Uterus (tissue), 4 donors: ENCODE measurements around the gene HLA-DPA1. TPM values are rescaled to one million over a fixed set of nuclear protein-coding genes. Genes with fewer than 3 reads are reported as not detected.
"Not testable (repeated sequence)": the region's sequence is repeated elsewhere in the genome, so short reads cannot be mapped to it uniquely, and the experiment has no call there.

Experiments used
- DNase-seq, 2 donors: peaks; one replicate each; pipeline ENCODE4 v3.0.0-alpha.2; 2019 to 2020
- H3K27ac ChIP-seq, 2 donors: fragments of 200-600 bp; sonication (generic); 1 replicate in 1 of 2; 2 replicates in 1 of 2; pipeline ENCODE4 v1.5.1; 2016 to 2018
- H3K27me3 ChIP-seq, 2 donors: fragments of 200-600 bp; sonication (generic); one replicate each; pipeline ENCODE4 v1.5.1; 2018 to 2019; ENCODE audit warnings: control low read depth in 1 of 2
- H3K36me3 ChIP-seq, 2 donors: fragments of 200-600 bp; sonication (generic); one replicate each; pipeline ENCODE4 v1.5.1; 2019; ENCODE audit warnings: control low read depth in 1 of 2
- H3K4me1 ChIP-seq, 2 donors: fragments of 200-600 bp; sonication (generic); one replicate each; pipeline ENCODE4 v1.5.1; 2018 to 2019; ENCODE audit warnings: control low read depth in 1 of 2
- H3K4me3 ChIP-seq, 2 donors: fragments of 200-600 bp; sonication (generic); 1 replicate in 1 of 2; 2 replicates in 1 of 2; pipeline ENCODE4 v1.5.1; 2018 to 2019; ENCODE audit warnings: mild to moderate bottlenecking in 1 of 2
- H3K9me3 ChIP-seq, 2 donors: fragments of 200-600 bp; sonication (generic); one replicate each; pipeline ENCODE4 v1.5.1; 2019; ENCODE audit warnings: control low read depth in 1 of 2
- POLR2A ChIP-seq, 2 donors: fragments of 450-650 bp; IDR thresholded peaks; one replicate each; pipeline ENCODE4 v1.6.1; 2016; ENCODE audit warnings: antibody characterized with exemption in 2 of 2, mild to moderate bottlenecking in 1 of 2, moderate library complexity in 1 of 2
- intact Hi-C: fragments of 100-400 bp; cut with DNase I; formaldehyde crosslinking; loops from one replicate; pipeline ENCODE4 v1.15.1; 2023; ENCODE audit warnings: low total_unique reads
- total RNA-seq, 4 donors: library from RNA; depleted of rRNA in 3 of 4; stranded (reverse); fragments of >200 nt in 3 of 4; gene quantifications; one replicate each; pipeline versions ENCODE4 v1.1.0 to v1.2.4, GENCODE V29; 2014 to 2023
- TF ChIP-seq, protein P1 (sequence below), 4 experiments: fragments of 200-600 bp in 2 of 4; fragments of 450-650 bp in 2 of 4; sonication (generic) in 2 of 4; IDR thresholded peaks; one replicate each; pipeline ENCODE4 v1.5.1; 2016 to 2019; ENCODE audit warnings: antibody characterized with exemption in 4 of 4, mild to moderate bottlenecking in 2 of 4, moderate library complexity in 1 of 4
- donor health status: DM: yes; HTN: yes; CAD: no.

HLA-DPA1 gene
- total RNA-seq, 4 donors from 2014 or later = 48.0 to 187 (median 135) TPM

- H3K9me3 ChIP-seq = no peaks in the 10 kb centered on the region
- intact Hi-C loops = no loop called here
- no peak for DNase-seq
- no peak for TF ChIP-seq POLR2A (IDR thresholded peaks at IDR 0.05)
- TF ChIP-seq, protein P1, sequence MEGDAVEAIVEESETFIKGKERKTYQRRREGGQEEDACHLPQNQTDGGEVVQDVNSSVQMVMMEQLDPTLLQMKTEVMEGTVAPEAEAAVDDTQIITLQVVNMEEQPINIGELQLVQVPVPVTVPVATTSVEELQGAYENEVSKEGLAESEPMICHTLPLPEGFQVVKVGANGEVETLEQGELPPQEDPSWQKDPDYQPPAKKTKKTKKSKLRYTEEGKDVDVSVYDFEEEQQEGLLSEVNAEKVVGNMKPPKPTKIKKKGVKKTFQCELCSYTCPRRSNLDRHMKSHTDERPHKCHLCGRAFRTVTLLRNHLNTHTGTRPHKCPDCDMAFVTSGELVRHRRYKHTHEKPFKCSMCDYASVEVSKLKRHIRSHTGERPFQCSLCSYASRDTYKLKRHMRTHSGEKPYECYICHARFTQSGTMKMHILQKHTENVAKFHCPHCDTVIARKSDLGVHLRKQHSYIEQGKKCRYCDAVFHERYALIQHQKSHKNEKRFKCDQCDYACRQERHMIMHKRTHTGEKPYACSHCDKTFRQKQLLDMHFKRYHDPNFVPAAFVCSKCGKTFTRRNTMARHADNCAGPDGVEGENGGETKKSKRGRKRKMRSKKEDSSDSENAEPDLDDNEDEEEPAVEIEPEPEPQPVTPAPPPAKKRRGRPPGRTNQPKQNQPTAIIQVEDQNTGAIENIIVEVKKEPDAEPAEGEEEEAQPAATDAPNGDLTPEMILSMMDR (IDR thresholded peaks at IDR 0.05) = no peak
- H3K4me1 ChIP-seq = no peaks in the 10 kb centered on the region
- no peak overlapping the region for H3K27ac ChIP-seq
- H3K4me3 ChIP-seq = no peak overlapping the region
- no peaks in the 10 kb centered on the region for H3K36me3 ChIP-seq
- no peaks in the 10 kb centered on the region for H3K27me3 ChIP-seq
Measured at GRCh38 chr6:33070909-33071308, 2.5 kb downstream of the HLA-DPA1 start.

- Histone ChIP-seq H3K27me3 (no peaks in the 10 kb centered on the region), H3K27ac (no peak overlapping the region), H3K4me1 (no peaks in the 10 kb centered on the region), H3K4me3 (no peak overlapping the region), H3K36me3 (no peaks in the 10 kb centered on the region), H3K9me3 (no peaks in the 10 kb centered on the region)
- no peak for DNase-seq
- intact Hi-C loops = no loop called here
- TF ChIP-seq POLR2A (IDR thresholded peaks at IDR 0.05) = no peak
- TF ChIP-seq, protein P1 (IDR thresholded peaks at IDR 0.05) = no peak
Measured at GRCh38 chr6:33069021-33069738, 4.3 kb downstream of the HLA-DPA1 start.

- no peaks in the 10 kb centered on the region for H3K9me3 ChIP-seq
- H3K36me3 ChIP-seq = no peaks in the 10 kb centered on the region
- H3K27ac ChIP-seq = no peak overlapping the region
- TF ChIP-seq, protein P1 (IDR thresholded peaks at IDR 0.05) = no peak
- TF ChIP-seq POLR2A (IDR thresholded peaks at IDR 0.05) = no peak
- no peaks in the 10 kb centered on the region for H3K4me1 ChIP-seq
- H3K4me3 ChIP-seq = no peak overlapping the region
- intact Hi-C loops = no loop called here
- no peaks in the 10 kb centered on the region for H3K27me3 ChIP-seq
- no peak for DNase-seq
Measured at GRCh38 chr6:33066917-33067521, 6.4 kb downstream of the HLA-DPA1 start.

- no peak overlapping the region for H3K4me3 ChIP-seq
- H3K9me3 ChIP-seq = no peaks in the 10 kb centered on the region
- no peak overlapping the region for H3K27ac ChIP-seq
- no peaks in the 10 kb centered on the region for H3K27me3 ChIP-seq
- no peaks in the 10 kb centered on the region for H3K4me1 ChIP-seq
- no peak for DNase-seq
- TF ChIP-seq POLR2A (IDR thresholded peaks at IDR 0.05) = no peak
- TF ChIP-seq, protein P1 (IDR thresholded peaks at IDR 0.05) = no peak
- intact Hi-C loops = no loop called here
- H3K36me3 ChIP-seq = no peaks in the 10 kb centered on the region
Measured at GRCh38 chr6:33065312-33065711, 8.1 kb downstream of the HLA-DPA1 start.

GRCh38 chr6:33064723-33065122 lies 8.7 kb downstream of the HLA-DPA1 start:
- DNase-seq = no peak
- Histone ChIP-seq H3K4me3 (no peak overlapping the region), H3K36me3 (no peaks in the 10 kb centered on the region), H3K4me1 (no peaks in the 10 kb centered on the region), H3K9me3 (no peaks in the 10 kb centered on the region), H3K27me3 (no peaks in the 10 kb centered on the region), H3K27ac (no peak overlapping the region)
- TF ChIP-seq, protein P1 (IDR thresholded peaks at IDR 0.05) = no peak
- TF ChIP-seq POLR2A (IDR thresholded peaks at IDR 0.05) = no peak
- intact Hi-C loops = no loop called here

GRCh38 chr6:33063435-33063834 lies 10.0 kb downstream of the HLA-DPA1 start:
- H3K27ac ChIP-seq, intact Hi-C loops, H3K27me3 ChIP-seq, DNase-seq, H3K9me3 ChIP-seq, H3K4me3 ChIP-seq, H3K4me1 ChIP-seq, H3K36me3 ChIP-seq: not testable (repeated sequence)
